Duodenal mucosa (tissue), 2 donors: Measurements from ENCODE around the gene SLC38A1.

ENCODE experiments used
- H3K27ac ChIP-seq: one replicate; pipeline ENCODE4 v1.7.0; 2013; ENCODE audit warnings: low read depth, low read length
- H3K27me3 ChIP-seq, 2 donors: one replicate each; pipeline ENCODE4 v1.7.0; 2013; ENCODE audit warnings: low read length in 2 of 2, control low read depth in 1 of 2; ENCODE audit not compliant: insufficient read depth in 2 of 2, control insufficient read depth in 1 of 2
- H3K36me3 ChIP-seq, 2 donors: one replicate each; pipeline ENCODE4 v1.7.0; 2013; ENCODE audit warnings: low read length in 2 of 2, control low read depth in 1 of 2; ENCODE audit not compliant: insufficient read depth in 2 of 2, control insufficient read depth in 1 of 2
- H3K4me1 ChIP-seq, 2 donors: one replicate each; pipeline ENCODE4 v1.7.0; 2013; ENCODE audit warnings: low read length in 2 of 2, control low read depth in 1 of 2; ENCODE audit not compliant: insufficient read depth in 2 of 2, control insufficient read depth in 1 of 2
- H3K4me3 ChIP-seq, 2 donors: one replicate each; pipeline ENCODE4 v1.7.0; 2013; ENCODE audit warnings: low read length in 2 of 2, low read depth in 1 of 2
- H3K9ac ChIP-seq, 2 donors: one replicate each; pipeline ENCODE4 v1.7.0; 2013; ENCODE audit warnings: low read length in 2 of 2, low read depth in 1 of 2
- H3K9me3 ChIP-seq, 2 donors: one replicate each; pipeline ENCODE4 v1.7.0; 2013; ENCODE audit warnings: low read length in 2 of 2, control low read depth in 1 of 2; ENCODE audit not compliant: control insufficient read depth in 1 of 2

Gene SLC38A1

DNA sequence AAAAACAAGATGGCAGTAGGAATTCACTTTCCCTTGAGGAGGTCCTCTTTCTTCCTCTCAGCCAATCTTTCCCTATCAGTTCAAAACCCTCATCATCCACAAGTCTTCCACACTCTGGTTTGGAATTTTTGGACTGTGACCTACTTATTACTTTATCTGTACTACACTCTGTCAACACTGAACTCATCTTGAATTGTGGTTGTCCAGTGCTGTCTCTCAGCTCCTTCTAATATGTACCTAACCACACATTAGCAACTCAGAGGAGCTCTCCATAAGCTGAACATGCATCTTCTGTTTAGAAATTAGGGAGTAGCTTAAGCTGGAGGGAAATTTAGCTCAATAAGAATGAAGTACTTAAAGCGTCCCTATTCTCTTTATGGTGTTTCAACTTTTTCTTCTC is 34.8 kb downstream of the SLC38A1 start:
- no peaks in the 10 kb centered on the region for H3K27me3 ChIP-seq
- no peak overlapping the region for H3K27ac ChIP-seq
- no peak overlapping the region for H3K4me3 ChIP-seq
- H3K36me3 ChIP-seq, result peaks cover 0 to 16% of the 10 kb centered on the region in 2 donors
- H3K9ac ChIP-seq, result no peak overlapping the region
- H3K9me3 ChIP-seq, result no peaks in the 10 kb centered on the region
- no peaks in the 10 kb centered on the region for H3K4me1 ChIP-seq

- Histone ChIP-seq H3K9ac (no peak overlapping the region), H3K27me3 (no peaks in the 10 kb centered on the region), H3K36me3 (peaks cover 3 to 12% of the 10 kb centered on the region in 2 donors), H3K4me1 (no peaks in the 10 kb centered on the region), H3K9me3 (no peaks in the 10 kb centered on the region), H3K27ac (no peak overlapping the region), H3K4me3 (no peak overlapping the region)
Observed at GRCh38 chr12:46233423-46233822, 35.4 kb downstream of the SLC38A1 start.

- Histone ChIP-seq H3K4me3 (no peak overlapping the region), H3K27me3 (no peaks in the 10 kb centered on the region), H3K36me3 (peaks cover 8 to 11% of the 10 kb centered on the region in 2 donors), H3K9me3 (no peaks in the 10 kb centered on the region), H3K9ac (no peak overlapping the region), H3K27ac (no peak overlapping the region), H3K4me1 (no peaks in the 10 kb centered on the region)
Observed at GRCh38 chr12:46230983-46231382, 37.9 kb downstream of the SLC38A1 start.

DNA sequence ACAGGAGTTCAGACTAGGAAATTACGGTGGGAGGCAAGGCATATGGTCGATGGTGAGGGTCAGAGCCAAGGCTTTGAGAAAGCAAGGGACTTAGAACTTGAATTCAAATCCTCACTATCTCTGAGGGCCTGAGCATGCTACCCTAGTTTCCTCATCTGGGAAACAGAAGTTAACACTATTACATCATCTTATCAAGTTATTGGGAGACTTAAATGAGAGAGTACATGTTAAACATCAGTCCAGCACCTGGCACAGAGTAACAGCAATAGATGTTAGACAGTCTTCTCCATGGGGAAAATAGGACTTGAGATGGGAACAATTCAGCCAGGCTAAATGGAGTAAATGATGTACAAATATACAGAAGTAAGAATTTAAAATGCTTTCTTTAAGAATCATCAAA is 38.5 kb downstream of the SLC38A1 start:
- H3K4me3 ChIP-seq, result no peak overlapping the region
- H3K36me3 ChIP-seq, result peaks cover 8 to 13% of the 10 kb centered on the region in 2 donors
- H3K9ac ChIP-seq, result no peak overlapping the region
- H3K27me3 ChIP-seq, result no peaks in the 10 kb centered on the region
- no peak overlapping the region for H3K27ac ChIP-seq
- no peaks in the 10 kb centered on the region for H3K4me1 ChIP-seq
- H3K9me3 ChIP-seq, result no peaks in the 10 kb centered on the region

DNA sequence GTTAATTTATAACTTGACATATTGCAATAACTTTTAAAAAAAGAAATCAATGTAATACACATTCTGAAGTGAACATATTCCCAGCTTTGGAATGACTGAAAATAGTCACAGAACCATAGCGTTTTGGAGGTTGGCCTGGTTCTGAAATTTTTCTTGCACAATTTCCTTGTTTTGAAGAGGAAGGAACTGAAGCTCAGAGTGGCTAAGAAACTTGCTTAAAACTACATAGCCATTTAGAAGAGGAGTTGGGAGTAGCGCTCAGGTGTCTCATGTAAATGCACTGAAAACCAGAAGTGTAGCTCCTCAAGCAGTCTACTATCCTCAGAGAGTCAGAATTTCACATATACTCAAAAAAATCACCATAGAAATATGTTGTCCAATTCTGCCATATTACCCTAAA is 41.2 kb downstream of the SLC38A1 start:
- H3K36me3 ChIP-seq, result peaks cover 18 to 21% of the 10 kb centered on the region in 2 donors
- no peaks in the 10 kb centered on the region for H3K9me3 ChIP-seq
- peaks cover 0 to 4% of the 10 kb centered on the region in 2 donors for H3K4me1 ChIP-seq
- H3K27me3 ChIP-seq, result no peaks in the 10 kb centered on the region
- H3K9ac ChIP-seq, result no peak overlapping the region
- H3K27ac ChIP-seq, result no peak overlapping the region
- no peak overlapping the region for H3K4me3 ChIP-seq

- Histone ChIP-seq H3K4me1 (peaks cover 9 to 26% of the 10 kb centered on the region in 2 donors), H3K9ac (no peak overlapping the region), H3K9me3 (no peaks in the 10 kb centered on the region), H3K27ac (no peak overlapping the region), H3K27me3 (no peaks in the 10 kb centered on the region), H3K4me3 (no peak overlapping the region), H3K36me3 (peaks cover 16 to 22% of the 10 kb centered on the region in 2 donors)
Observed at GRCh38 chr12:46224386-46224785, 44.5 kb downstream of the SLC38A1 start.

DNA sequence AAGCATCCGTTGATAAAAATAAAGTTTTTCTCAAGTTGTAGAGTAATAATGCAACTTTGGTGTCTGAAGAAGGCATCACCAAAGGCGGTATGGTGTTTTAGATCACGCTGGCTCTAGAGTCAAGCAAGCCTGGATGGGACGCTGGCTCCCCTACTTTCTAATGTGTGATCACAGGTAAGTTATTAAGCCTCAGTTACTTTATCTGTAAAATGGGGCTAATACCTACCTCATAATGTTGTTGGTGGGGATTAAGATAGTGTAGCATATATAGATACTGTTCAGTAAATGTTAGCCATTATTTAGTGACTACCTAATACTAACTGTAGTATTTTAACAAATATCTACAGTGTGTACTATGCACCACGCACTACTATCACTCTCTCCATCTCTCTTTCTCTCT is 45.8 kb downstream of the SLC38A1 start:
- H3K4me1 ChIP-seq, result peaks cover 19 to 37% of the 10 kb centered on the region in 2 donors
- no peak overlapping the region for H3K9ac ChIP-seq
- H3K27ac ChIP-seq, result no peak overlapping the region

DNA sequence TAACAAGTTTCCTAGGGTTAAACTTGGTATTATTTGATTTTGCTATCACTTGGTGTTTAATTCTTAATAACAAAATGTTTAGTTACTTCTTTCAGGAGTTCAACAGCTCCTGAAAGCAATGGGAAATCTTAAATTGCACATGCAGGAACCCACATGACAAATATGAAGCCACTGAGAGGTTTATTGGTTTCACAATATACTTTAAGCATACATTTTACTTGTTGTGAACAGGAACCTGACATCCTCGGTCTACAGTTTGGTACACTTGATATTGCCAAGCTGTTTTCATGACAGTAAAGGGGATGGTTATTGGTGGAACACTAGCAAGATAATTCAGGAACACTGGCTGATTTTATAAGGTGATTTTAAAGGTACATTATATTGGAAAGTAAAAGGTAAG is 46.2 kb downstream of the SLC38A1 start:
- no peak overlapping the region for H3K4me3 ChIP-seq
- peaks cover 19 to 37% of the 10 kb centered on the region in 2 donors for H3K4me1 ChIP-seq
- no peak overlapping the region for H3K9ac ChIP-seq
- H3K36me3 ChIP-seq, result peaks cover 10 to 14% of the 10 kb centered on the region in 2 donors
- H3K9me3 ChIP-seq, result no peaks in the 10 kb centered on the region
- H3K27ac ChIP-seq, result no peak overlapping the region
- no peaks in the 10 kb centered on the region for H3K27me3 ChIP-seq

More for the DNA sequence above, 45.8 kb downstream of the SLC38A1 start:
- peaks cover 14 to 16% of the 10 kb centered on the region in 2 donors for H3K36me3 ChIP-seq
- H3K27me3 ChIP-seq, result no peaks in the 10 kb centered on the region
- H3K4me3 ChIP-seq, result no peak overlapping the region
- H3K9me3 ChIP-seq, result no peaks in the 10 kb centered on the region

- H3K27ac ChIP-seq, result no peak overlapping the region
- H3K4me1 ChIP-seq, result peaks cover 19 to 37% of the 10 kb centered on the region in 2 donors
- no peaks in the 10 kb centered on the region for H3K27me3 ChIP-seq
- H3K9ac ChIP-seq, result no peak overlapping the region
- no peaks in the 10 kb centered on the region for H3K9me3 ChIP-seq
- H3K36me3 ChIP-seq, result peaks cover 10 to 14% of the 10 kb centered on the region in 2 donors
- no peak overlapping the region for H3K4me3 ChIP-seq
Observed at GRCh38 chr12:46221255-46222128, 47.4 kb downstream of the SLC38A1 start.

- Histone ChIP-seq H3K4me3 (peak overlapping the region in 1 of 2 donors; percentile 33), H3K36me3 (peaks cover 6 to 14% of the 10 kb centered on the region in 2 donors), H3K4me1 (peaks cover 25 to 47% of the 10 kb centered on the region in 2 donors), H3K9me3 (no peaks in the 10 kb centered on the region), H3K9ac (no peak overlapping the region), H3K27ac (peak overlapping the region; percentile 1), H3K27me3 (no peaks in the 10 kb centered on the region)
Observed at GRCh38 chr12:46219877-46220655, 48.8 kb downstream of the SLC38A1 start.
